Renal pelvis (tissue), 4 donors: ENCODE measurements around the gene PAAF1. TPM values are rescaled to one million over a fixed set of nuclear protein-coding genes. Genes with fewer than 3 reads are reported as not detected.
A peak's percentile ranks its signal among the peaks of the same experiment; 100 is the strongest.

Experiments used
- DNase-seq: peaks from one replicate; pipeline ENCODE4 v3.0.0-alpha.2; 2013
- polyA plus RNA-seq, 3 donors: library from polyadenylated mRNA; unstranded; fragments of 120-200 nt; gene quantifications; one replicate each; pipeline ENCODE4 v1.2.1, GENCODE V29; 2013; ENCODE audit not compliant: insufficient read length in 3 of 3

The PAAF1 gene
- polyA plus RNA-seq, 3 donors = 31.1 to 41.1 (median 33.7) TPM

GRCh38 chr11:73940801-73941570 lies 64.2 kb downstream of the PAAF1 start:
- no peak for DNase-seq

- DNase-seq = no peak
Measured at GRCh38 chr11:73942010-73942409, 65.2 kb downstream of the PAAF1 start.

- DNase-seq = no peak
Measured at GRCh38 chr11:73944085-73944484, 67.3 kb downstream of the PAAF1 start.

- no peak for DNase-seq
Measured at GRCh38 chr11:73944901-73945300, 68.1 kb downstream of the PAAF1 start.

GRCh38 chr11:73945396-73945795 lies 68.6 kb downstream of the PAAF1 start:
- DNase-seq = no peak

- no peak for DNase-seq
Measured at GRCh38 chr11:73946798-73947458, 70.1 kb downstream of the PAAF1 start.

GRCh38 chr11:73949246-73949645 lies 72.4 kb downstream of the PAAF1 start:
- no peak for DNase-seq

- DNase-seq = no peak
Measured at GRCh38 chr11:73949912-73950311, 73.1 kb downstream of the PAAF1 start.

- DNase-seq = peak; percentile 62
Measured at GRCh38 chr11:73950869-73951710, 74.3 kb downstream of the PAAF1 start, which contains the start of gene DNAJB13. TSS of gene DNAJB13 (plus strand) at chr11:73951026. CDS start at chr11:73951070, 44 bp downstream.

GRCh38 chr11:73951797-73952196 lies 75.0 kb downstream of the PAAF1 start:
- DNase-seq = no peak

- no peak for DNase-seq
Measured at GRCh38 chr11:73956876-73957653, 80.3 kb downstream of the PAAF1 start.

- no peak for DNase-seq
Measured at GRCh38 chr11:73957654-73958361, 81.0 kb downstream of the PAAF1 start.

GRCh38 chr11:73958521-73959141 lies 81.8 kb downstream of the PAAF1 start:
- DNase-seq = no peak

GRCh38 chr11:73961321-73961720 lies 84.5 kb downstream of the PAAF1 start:
- DNase-seq = no peak

- no peak for DNase-seq
Measured at GRCh38 chr11:73962101-73962705, 85.4 kb downstream of the PAAF1 start.

GRCh38 chr11:73963861-73964260 lies 87.1 kb downstream of the PAAF1 start:
- DNase-seq = no peak

- no peak for DNase-seq
Measured at GRCh38 chr11:73965076-73965763, 88.4 kb downstream of the PAAF1 start.

- no peak for DNase-seq
Measured at GRCh38 chr11:73965764-73966121, 88.9 kb downstream of the PAAF1 start.

- DNase-seq = no peak
Measured at GRCh38 chr11:73968356-73968966, 91.7 kb downstream of the PAAF1 start.
